GM19324 (cell line): ENCODE results near the gene BBOF1.
A peak's percentile ranks its signal among the peaks of the same experiment; 100 is the strongest.
"Not testable (repeated sequence)": the region's sequence is repeated elsewhere in the genome, so short reads cannot be mapped to it uniquely, and the experiment has no call there.

ENCODE experiments used
- ATAC-seq: cut with Tn5 transposase; IDR thresholded peaks from one replicate; pipeline ENCODE4 v1.9.1; 2021; ENCODE audit warnings: mild to moderate bottlenecking, moderate library complexity; ENCODE audit not compliant: unreplicated experiment, low FRiP score

The BBOF1 gene

DNA sequence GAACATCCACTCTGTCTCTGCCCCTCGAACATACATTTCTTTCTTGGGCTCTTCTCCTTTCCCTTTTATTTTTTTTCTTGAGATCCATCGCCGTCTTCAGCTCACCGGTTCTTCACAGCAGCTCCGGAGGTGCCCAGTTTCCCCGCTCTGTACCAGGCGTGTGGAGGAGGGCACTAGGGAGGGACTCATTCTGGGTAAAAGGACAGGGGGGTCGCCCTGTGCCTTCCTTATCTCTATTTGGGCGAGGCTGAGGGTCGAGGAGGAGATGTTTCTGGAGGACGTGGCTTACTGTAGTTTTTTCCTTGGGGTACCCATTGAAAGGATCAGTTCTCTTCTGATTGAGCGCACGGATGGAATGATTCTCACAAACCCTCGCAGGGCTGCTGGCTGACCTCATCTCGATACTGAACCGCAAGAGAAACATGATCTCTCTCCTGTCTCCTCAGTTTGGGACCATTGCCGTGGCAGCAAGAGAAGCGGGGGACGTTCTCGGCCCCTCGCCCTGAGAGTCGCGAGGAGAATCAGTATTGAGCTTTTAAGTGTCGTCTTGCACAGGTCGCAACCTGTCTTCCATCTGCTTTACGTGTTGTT, 66.0 kb downstream of the BBOF1 start:
- ATAC-seq: peak; percentile 8

DNA sequence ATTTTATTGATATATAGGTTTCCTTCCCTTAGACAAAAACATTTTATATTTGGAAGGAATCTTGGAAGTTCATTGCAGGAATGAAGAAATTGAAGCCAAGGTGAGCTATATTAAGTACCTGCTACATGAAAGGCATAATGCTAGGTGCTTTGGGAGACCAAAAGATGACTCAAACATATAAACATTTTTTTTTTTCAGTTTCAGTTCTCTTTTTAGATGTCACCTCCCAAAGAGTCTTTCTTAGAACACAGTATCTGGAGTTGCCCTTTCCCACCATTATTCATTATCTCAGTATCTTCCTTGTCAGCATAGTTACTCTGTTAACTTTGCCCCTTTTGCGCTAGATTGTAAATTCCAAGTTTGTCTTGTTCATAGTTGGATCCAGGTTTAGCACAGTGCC, 66.7 kb downstream of the BBOF1 start:
- ATAC-seq: no peak

DNA sequence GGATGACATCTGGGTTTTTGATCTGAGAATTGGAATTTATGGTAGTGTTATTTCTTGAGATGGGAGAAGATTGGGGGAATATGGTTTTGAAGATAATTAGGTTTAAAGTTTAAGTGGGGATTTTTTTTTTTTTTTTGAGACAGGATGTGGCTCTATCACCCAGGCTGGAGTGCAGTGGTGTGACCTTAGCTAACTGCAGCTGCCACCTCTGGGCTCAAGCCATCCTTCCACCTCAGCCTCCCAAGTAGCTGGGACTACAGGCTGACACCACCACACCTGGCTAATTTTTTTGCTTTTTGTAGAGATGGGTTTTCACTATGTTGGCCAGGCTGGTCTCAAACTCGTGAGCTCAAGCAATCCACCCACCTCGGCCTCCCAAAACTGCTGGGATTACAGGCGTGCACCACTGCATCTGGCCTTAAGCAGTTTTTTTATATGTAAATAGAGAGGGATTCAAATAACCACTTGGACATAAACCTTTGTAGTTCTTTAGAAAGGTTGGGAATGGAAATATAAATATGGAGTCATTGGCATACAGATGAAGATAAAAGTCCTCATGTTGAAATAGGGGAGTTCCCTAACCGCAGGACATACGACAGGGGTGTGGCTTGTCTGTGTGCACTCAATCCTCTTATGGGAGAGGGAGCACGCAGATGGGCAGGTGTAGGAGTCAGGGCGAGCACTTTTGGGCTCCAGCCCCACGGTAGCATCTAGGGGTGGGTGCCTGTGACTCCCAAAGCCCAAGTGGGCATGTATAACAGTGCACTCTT, 70.3 kb downstream of the BBOF1 start:
- ATAC-seq: no peak

DNA sequence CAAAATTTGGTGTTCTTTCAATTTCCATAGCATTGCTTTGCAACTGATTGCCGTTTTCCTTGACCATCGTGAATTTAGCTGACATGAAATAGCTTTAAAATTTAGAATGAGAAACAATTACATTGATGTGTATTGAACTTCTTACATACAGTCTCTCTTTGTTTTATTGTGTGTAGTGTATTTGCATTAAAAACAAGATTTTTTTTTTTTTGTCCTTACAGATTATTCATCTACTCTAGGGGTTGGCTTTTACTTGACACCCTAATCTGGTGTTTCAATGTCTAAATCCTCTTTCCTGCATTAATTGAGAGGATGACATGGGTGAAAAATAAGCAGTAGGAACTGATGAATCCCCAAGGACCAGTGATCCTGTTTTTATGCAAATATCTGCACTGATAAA, 86.2 kb downstream of the BBOF1 start:
- no peak for ATAC-seq

DNA sequence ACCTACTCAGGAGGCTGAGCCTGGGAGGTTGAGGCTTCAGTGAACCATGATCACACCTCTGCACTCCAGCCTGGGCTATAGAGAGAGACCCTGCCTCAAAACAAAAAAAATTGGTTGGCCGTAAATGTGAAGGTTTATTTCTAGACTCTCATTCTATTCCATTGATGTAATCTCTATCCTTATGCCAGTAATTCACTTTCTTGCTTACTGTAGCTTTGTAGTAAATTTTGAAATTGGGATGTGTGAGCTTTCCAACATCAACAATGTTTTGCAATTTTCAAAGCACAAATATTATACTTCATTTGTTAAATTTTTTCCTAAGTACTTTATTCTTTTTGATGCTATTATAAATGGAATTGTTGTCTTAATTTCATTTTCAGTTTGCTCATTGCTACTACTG, 90.2 kb downstream of the BBOF1 start:
- ATAC-seq: no peak

DNA sequence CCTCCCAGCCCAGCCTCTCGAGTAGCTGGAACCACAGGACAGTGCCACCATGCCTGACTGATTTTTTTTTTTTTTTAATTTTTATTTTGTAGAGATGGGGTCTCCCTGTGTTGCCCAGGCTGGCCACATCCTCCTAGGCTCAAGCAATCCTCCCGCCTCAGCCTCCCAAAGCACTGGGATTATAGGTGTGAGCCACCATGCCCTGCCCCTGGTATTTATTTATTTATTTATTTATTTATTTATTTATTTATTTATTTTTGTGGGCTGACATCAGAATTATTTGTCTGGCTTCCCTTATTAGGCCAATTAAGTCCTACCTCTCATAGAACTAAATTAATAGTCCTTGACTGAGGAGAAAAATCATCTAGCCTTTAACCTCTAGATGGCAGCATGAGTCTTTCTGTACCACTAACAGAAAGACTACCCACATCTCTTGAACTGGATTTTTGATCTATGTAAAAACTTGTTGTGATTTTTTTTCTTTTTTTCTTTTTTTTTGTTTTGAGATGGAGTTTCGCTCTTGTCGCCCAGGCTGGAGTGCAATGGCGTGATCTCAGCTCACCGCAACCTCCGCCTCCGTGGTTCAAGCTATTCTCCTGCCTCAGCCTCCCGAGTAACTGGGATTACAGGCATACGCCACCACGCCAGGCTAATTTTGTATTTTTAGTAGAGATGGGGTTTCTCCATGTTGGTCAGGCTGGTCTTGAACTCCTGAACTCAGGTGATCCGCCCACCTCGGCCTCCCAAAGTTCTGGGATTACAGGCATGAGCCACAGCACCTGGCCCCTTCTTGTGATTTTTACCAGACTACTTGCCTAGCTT, 92.5 kb downstream of the BBOF1 start:
- ATAC-seq: not testable (repeated sequence)
